Activated CD4-positive, alpha-beta T cell treated with anti-CD3 and anti-CD28 coated beads, Interleukin-2, amount 50 U/mL, for 1 hour (primary cell): ENCODE results near the gene UBE2J1.
"Not testable (repeated sequence)": the region's sequence is repeated elsewhere in the genome, so short reads cannot be mapped to it uniquely, and the experiment has no call there.

Source experiments
- DNase-seq: peaks from one replicate; pipeline ENCODE4 v3.0.0-alpha.2; 2020

Gene UBE2J1, protein sequence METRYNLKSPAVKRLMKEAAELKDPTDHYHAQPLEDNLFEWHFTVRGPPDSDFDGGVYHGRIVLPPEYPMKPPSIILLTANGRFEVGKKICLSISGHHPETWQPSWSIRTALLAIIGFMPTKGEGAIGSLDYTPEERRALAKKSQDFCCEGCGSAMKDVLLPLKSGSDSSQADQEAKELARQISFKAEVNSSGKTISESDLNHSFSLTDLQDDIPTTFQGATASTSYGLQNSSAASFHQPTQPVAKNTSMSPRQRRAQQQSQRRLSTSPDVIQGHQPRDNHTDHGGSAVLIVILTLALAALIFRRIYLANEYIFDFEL

DNA sequence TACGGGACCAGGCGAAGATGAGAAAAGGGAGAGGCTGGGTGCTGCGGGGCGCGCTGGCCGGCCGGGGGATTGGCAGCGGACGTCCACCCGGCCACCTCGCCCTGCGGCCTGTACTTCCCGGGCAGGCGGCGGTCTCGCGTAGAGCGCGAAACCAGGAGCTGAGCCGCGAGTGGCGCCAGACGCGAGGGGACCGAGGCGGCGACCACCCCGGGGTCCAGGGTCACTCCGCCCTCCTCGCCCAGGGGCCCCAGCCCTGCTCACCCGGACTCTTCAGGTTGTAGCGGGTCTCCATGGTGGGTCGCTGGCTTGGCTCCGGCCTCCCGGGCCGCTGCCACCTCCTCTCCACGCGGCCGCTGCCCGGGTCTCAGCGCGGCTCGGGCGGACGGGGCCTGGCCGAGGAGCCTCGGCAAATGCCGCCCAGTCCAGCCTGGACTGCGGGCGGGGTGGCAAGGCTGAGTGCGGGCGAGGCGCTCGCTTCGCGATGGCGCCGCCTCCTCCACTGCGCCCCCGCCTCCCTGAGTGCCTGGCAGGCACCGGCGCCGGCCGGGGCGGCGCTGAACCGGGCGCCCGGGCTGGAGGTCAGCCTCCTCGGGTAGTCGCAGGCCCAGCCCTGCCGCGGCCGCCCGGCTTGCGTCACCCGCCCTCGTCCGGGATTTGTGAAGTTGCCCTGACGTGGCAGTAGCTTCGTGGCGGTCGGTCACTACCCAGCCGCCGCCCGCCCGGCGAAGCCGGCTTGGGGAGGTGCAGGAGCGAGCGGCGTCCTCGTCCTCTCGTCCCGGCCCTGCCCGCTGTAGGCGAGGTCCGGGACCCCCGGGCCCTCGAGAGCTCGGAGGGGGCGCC is at the start of gene UBE2J1:
UBE2J1 (minus strand) TSS at position 445 of the 840 bp plus-strand sequence; CDS start at position 292, 153 bp downstream.
- peak; percentile 65 for DNase-seq

DNA sequence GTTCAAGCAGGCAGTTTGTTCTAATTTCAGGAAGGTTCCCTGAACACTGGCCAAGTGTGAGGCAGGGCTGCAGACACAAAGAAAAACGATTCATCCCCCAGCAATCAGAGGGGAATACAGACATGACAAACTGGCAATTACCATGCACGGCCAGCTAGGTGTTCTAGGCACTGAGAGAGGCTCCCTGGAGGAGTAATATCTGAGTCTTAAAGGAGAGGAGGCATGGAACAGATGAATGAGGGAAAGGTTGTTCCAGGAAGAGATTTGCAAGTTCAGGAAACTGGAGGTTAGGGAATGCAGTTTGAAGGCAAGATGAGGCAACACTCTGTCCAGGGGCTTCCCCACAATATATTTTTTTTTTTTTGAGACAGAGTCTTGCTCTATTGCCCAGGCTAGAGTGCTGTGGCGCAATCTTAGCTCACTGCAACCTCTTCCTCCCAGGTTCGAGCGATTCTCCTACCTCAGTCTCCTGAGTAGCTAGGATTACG is 48.4 kb upstream of the UBE2J1 start:
- DNase-seq: no peak

GRCh38 chr6:89400050-89400449 is 47.5 kb upstream of the UBE2J1 start:
- DNase-seq: no peak

DNA sequence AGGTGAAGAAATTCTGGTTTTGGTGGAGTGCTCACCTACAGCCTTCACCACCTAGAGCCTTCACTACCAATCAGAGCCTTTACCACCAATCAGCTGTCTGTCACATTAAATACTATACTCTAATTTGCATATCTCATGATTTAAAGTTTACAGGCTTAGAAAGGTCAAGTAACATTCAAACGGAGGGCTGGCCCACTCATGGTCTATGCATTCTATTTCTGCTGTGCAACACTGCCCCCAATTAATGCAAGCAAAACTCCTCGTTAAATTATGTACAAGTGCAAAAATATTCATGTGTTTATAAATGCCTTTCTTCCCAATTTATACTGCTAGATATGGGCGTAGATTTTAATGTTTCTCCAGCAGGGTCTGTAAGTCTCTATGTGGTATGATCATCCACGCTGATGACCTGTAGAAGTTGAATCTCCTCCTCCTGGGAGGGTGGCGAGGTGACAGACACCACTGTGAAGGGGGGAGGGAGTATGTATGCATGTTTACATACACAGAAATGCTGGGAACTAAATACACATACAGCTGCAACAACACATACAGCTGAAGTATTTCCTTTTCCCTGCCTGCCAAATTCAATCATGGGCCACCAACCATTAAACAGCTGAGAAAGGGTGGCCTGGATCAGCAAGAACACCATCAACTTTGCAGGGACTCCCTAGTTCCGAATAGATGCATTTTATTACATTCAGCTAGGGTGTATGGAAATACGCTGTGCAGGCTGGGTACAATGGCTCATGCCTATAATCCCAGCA is 46.4 kb upstream of the UBE2J1 start:
- DNase-seq: no peak

- DNase-seq: not testable (repeated sequence)
Observed at GRCh38 chr6:89397884-89398283, 45.4 kb upstream of the UBE2J1 start.

DNA sequence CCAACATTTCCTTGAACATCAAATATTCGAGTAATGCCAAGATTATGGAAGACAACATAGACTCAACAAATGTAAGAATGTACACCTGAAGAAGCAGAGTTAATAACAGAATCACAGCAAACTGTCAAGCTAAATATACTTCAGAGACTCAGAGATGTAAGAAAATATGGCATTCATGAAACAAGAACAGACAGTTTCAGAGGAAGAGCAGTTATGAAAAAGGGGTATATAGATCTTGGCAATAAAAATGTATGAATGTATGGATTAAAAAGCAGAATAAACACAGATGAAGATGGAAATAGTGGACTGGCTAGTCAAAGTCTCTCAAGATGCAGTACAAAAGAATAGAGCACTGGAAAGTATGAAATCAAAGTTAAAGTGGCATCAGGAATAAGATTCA is 41.1 kb upstream of the UBE2J1 start:
- DNase-seq: no peak

- no peak for DNase-seq
Observed at GRCh38 chr6:89392823-89393222, 40.3 kb upstream of the UBE2J1 start.

- no peak for DNase-seq
Observed at GRCh38 chr6:89388846-89389245, 36.3 kb upstream of the UBE2J1 start.

DNA sequence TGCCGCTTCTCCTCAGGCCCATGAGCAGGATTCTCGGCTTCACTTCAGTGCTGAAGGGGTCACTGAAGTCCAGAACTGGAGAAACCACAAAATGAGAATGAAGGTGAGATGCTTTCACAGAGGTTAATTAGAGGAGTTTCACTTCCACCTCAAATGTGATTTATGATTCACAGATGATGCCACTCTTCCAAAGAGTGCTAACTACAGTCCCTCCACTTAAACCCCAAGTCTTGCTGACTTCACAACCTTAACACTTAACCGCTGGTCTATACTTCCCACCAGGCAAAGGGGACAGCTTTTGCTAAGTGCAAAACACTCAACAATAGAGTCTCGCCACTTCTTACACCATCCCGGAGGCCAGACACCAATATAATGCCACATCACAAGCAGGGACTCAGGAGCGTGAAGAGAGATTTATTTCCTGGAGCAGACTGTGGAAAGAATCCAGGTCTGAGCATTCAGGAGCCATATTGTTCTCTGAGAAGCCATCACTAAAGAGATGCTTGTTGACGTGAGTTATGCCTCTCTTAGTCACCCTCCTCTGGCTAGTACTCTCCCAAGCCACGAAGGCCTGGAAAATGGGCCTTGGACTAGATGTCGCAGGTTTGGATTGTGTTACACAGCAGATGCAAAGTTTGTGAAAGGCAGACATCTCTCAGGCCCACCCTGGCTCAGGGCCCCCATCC is 35.1 kb upstream of the UBE2J1 start:
- no peak for DNase-seq

DNA sequence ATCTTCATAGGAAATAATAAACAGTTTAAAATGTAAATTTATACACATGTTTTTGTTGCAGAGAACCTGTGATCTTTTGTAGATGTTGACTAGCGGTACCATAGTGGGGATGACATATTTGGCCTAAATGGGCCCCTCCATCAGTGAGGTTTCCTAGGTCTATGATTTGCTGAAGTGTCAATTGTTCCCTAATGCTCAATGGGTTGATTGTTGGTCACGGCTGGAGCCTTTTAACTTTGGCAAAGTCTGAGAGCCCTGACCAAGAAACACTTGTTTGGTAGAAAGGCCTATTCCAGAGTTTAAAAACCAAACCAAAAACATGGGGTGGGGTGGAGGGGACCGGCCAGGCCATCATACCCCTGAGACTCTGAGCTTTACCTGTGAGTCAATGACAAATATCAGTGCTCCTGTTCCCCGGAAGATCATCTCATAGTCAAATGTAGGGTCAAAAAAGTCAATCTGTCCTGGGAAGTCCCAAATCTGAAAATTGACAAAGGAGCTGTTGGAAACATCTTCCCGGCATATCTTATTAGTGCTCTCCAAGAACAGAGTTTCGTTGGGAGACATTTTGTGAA is 34.5 kb upstream of the UBE2J1 start:
- DNase-seq: no peak

- DNase-seq: no peak
Observed at GRCh38 chr6:89385846-89386245, 33.3 kb upstream of the UBE2J1 start.

DNA sequence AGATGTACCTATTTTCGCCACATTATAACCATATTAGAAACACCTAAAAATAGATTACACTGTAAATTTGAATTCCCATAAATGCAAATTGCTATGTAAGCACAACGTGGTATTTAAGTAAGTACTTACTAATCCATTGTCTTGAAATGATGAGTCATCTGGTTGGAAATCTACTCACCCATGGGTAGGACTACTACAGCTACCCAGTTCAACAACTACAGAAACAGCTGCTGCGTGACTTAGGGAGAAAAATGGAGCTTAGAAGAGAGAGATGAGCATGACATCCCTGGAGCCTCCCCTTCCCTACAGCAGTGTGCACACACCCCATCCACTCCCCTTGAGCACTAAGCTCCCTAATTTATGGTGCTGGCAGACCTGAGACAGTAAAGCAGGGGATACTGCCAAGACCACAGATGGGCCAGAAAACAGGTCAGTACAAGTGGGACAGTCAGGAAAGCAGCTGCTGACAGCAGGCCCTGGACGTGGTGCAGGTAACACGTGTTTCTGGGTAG is 32.7 kb upstream of the UBE2J1 start:
- no peak for DNase-seq

GRCh38 chr6:89381031-89381430 is 28.5 kb upstream of the UBE2J1 start:
- DNase-seq: no peak

DNA sequence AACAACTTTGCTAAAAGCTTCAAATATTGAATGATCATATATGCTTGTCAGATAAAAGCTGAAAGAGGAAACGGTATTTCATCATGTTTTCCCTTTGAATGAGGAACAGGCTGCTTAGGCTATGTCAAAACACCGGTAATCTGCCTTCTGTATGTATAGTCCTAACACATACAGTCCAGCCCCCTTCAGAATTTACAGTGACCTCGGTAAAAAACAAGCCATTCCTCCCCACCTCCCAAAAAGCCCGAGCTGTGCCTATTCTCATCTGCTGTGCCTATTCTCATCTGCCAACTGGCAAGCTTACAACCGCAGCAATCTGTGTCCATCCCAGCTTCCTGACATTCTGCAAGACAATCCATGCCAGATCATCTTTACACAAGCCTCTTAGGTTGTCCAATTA is 26.8 kb upstream of the UBE2J1 start:
- DNase-seq: no peak

- DNase-seq: no peak
Observed at GRCh38 chr6:89378628-89379027, 26.1 kb upstream of the UBE2J1 start.

DNA sequence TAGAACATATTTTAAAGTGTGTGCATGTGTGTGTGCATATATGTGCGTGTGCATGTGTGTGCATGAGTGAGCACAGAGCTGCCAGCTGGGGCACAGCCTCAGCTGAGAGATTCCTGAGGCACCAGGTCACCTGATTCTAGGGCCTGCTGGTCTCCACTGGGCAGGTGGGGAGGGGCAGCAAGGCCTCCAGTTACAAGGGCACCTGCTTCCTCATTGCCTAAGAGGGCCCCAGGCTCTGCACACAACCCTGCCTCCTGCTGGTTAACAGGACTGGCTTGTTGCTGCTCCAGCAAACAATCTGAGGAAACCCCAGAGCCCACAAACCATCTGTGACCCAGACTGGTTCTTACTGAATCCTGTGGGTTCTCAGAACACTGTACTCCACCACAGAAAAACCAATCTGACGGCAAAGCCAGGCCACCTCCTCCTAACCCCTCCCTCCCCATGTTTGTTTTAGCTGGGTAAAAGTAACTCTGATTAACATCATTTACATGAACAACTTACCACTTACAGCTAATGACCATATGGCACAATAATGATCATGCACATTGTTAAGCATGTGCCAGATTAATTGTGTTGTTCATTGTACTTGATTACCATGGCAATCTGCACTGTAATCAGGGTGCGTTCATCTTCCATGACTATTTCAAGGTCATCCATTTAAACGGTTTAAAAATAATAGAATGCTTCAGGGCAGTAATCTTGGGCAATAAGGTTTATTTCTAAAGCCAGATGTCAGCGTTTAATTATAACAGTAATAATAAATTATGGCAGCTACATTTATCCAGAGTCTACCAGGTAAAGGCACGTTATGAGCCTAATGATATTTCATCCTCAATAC is 23.1 kb upstream of the UBE2J1 start:
- DNase-seq: peak; percentile 56

DNA sequence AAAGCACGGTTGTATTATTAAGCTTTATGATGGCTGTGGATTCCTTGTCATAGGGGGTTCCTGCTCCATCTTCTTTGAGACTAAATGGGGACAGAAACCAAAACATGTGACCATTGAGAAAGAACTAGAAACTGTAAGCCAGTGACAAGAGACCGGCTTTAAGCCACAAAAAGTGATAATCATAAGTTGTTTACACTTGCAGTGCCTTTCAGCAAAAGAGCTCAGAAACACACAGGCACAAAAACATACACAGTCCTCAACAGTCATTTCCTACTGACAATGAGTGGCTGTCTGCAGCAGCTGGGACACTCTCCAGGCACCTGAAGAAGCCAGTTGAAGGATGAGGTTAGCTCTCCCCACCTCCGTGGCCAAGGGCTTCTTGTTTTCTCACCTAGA is 20.0 kb upstream of the UBE2J1 start:
- DNase-seq: no peak

- DNase-seq: peak; percentile 79
Observed at GRCh38 chr6:89371849-89372505, 19.5 kb upstream of the UBE2J1 start.

GRCh38 chr6:89368999-89369398 is 16.5 kb upstream of the UBE2J1 start:
- DNase-seq: no peak

GRCh38 chr6:89368107-89368506 is 15.6 kb upstream of the UBE2J1 start:
- DNase-seq: peak; percentile 54

GRCh38 chr6:89364586-89364985 is 12.1 kb upstream of the UBE2J1 start:
- no peak for DNase-seq
